A549 treated with Hydrocortisone at 1 μM for 4 hours (cell line): Measurements from ENCODE around the gene STK33. TPM values are rescaled to one million over a fixed set of nuclear protein-coding genes. Genes with fewer than 3 reads are reported as not detected.

Experiments
- total RNA-seq: library from RNA; stranded (reverse); fragments of 200-300 nt; extraction: Qiagen RNA extraction; gene quantifications from 5 replicates; pipeline ENCODE4 v1.2.3, GENCODE V29; 2022

Gene STK33
- total RNA-seq, result 2.7 to 5.0 TPM (median 3.8 TPM) in 5 replicates

GRCh38 chr11:8593935-8594909, at the start of gene STK33:
Gene STK33 (minus strand): TSS chr11:8594228. CDS start chr11:8474905, 119,323 bp downstream.

Other genes with a start within 250 kb of the STK33 start
- gene TRIM66, start 88.4 kb upstream of the STK33 start, total RNA-seq, result 1.7 to 2.3 TPM (median 2.2 TPM) in 5 replicates
- 2,163 to 2,837 TPM (median 2,578 TPM) in 5 replicates for gene RPL27A, start 88.6 kb upstream of the STK33 start, total RNA-seq